ENCODE results near the gene DNAH17. TPM values are rescaled to one million over a fixed set of nuclear protein-coding genes. Genes with fewer than 3 reads are reported as not detected.

DNAH17 gene
- total RNA-seq, 1 donor from 2014 or later: 2.0 TPM

DNA sequence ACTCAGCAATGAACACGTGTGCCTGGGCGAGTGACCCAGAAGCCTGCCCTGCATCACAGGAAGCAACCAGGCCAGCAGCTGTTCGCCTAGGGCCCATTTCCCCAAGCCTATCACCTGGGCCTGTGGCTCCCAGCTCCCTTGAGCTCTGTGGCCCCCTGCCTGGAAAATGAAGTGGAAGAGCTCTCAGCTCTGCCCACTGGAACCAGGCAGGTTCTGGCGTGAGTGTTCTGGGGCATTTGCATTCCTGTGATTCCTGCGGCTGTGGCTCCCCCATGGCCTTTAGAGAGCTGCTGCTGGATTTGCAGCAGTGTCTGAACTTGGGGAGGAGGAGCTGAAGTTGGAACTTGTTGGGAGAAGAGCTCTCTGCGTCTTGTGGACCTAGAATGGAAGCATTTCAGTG lies 175.9 kb downstream of the DNAH17 start:
- Histone ChIP-seq H3K9me3 (no peaks in the 10 kb centered on the region), H3K4me1 (no peaks in the 10 kb centered on the region), H3K27me3 (no peaks in the 10 kb centered on the region), H3K4me3 (no peak overlapping the region), H3K36me3 (peaks cover 0 to 71% of the 10 kb centered on the region in 2 donors), H3K27ac (no peak overlapping the region)
- DNase-seq (ENCODE audit: extremely low spot score in 2 of 2): no peak
- intact Hi-C loops (cut with DNase I): no loop called here
- TF ChIP-seq, protein P1, sequence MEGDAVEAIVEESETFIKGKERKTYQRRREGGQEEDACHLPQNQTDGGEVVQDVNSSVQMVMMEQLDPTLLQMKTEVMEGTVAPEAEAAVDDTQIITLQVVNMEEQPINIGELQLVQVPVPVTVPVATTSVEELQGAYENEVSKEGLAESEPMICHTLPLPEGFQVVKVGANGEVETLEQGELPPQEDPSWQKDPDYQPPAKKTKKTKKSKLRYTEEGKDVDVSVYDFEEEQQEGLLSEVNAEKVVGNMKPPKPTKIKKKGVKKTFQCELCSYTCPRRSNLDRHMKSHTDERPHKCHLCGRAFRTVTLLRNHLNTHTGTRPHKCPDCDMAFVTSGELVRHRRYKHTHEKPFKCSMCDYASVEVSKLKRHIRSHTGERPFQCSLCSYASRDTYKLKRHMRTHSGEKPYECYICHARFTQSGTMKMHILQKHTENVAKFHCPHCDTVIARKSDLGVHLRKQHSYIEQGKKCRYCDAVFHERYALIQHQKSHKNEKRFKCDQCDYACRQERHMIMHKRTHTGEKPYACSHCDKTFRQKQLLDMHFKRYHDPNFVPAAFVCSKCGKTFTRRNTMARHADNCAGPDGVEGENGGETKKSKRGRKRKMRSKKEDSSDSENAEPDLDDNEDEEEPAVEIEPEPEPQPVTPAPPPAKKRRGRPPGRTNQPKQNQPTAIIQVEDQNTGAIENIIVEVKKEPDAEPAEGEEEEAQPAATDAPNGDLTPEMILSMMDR (IDR thresholded peaks at IDR 0.05): no peak
- TF ChIP-seq POLR2AphosphoS5 (IDR thresholded peaks at IDR 0.05; ENCODE audit: insufficient read depth in 1 of 2, low read depth in 1 of 2) (no peak), POLR2A (IDR thresholded peaks at IDR 0.05) (no peak)

DNA sequence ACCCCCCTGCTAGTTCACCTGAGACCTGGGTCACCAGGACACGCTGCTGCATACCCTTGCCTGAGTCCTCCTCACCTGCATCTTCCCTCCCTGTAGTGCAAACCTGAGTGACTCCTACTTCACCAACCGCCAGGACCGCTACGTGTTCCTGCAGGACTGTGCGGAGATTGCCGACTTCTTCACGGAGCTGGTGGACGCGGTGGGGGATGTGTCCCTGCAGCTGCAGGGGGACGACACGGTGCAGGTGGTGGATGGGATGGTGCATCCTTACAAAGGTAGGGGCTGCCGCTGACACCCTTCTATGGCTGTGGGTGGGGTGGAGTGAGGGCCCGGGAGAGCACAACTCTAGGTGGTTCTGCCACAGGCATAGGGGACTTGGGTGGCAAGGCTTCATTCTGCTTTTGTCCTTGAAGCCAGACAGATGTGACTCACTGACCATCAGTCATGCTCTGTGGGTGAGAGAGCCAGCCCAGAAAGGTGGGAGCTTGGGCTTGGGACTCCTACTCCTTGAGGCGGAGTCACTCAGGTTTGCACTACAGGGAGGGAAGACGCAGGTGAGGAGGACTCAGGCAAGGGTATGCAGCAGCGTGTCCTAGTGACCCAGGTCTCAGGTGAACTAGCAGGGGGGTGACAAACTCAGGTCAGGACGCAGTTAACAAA lies 176.5 kb downstream of the DNAH17 start:
- H3K9me3 ChIP-seq: no peaks in the 10 kb centered on the region
- H3K27me3 ChIP-seq: no peaks in the 10 kb centered on the region
- no peak overlapping the region for H3K27ac ChIP-seq
- DNase-seq (ENCODE audit: extremely low spot score in 2 of 2): no peak
- no peak for TF ChIP-seq POLR2A (IDR thresholded peaks at IDR 0.05)
- intact Hi-C loops (cut with DNase I): no loop called here
- H3K4me3 ChIP-seq: no peak overlapping the region
- H3K36me3 ChIP-seq: peaks cover 0 to 70% of the 10 kb centered on the region in 2 donors
- no peaks in the 10 kb centered on the region for H3K4me1 ChIP-seq

DNA sequence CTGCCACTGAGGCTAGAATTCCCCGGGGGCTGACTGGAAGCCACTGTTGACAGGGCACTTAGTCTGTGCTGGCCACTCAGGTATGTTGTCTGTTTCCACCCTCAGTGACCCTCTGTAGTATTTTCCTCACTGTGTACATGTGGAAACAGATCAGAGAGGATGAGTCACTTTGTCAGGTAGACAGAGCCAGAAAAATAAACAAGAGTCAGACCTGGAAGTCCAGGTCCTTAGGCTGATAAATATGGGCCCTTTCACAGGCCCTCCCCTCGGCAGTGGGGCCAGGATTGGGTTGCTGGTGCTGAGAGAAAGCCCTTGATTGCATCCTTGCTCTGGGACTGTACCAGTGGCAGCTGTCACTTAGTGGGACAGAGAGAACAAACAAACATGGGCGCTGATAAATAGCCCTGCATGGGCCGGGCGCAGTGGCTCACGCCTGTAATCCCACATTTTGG lies 177.5 kb downstream of the DNAH17 start:
- no peak for DNase-seq (ENCODE audit: extremely low spot score in 2 of 2)
- no peaks in the 10 kb centered on the region for H3K27me3 ChIP-seq
- TF ChIP-seq POLR2A (IDR thresholded peaks at IDR 0.05): no peak
- TF ChIP-seq, protein P1 (IDR thresholded peaks at IDR 0.05): no peak
- no peak for TF ChIP-seq POLR2AphosphoS5 (IDR thresholded peaks at IDR 0.05; ENCODE audit: insufficient read depth in 1 of 2, low read depth in 1 of 2)
- H3K27ac ChIP-seq: no peak overlapping the region
- intact Hi-C loops (cut with DNase I): no loop called here
- no peaks in the 10 kb centered on the region for H3K9me3 ChIP-seq
- H3K36me3 ChIP-seq: peaks cover 0 to 62% of the 10 kb centered on the region in 2 donors
- H3K4me3 ChIP-seq: no peak overlapping the region
- no peaks in the 10 kb centered on the region for H3K4me1 ChIP-seq

DNA sequence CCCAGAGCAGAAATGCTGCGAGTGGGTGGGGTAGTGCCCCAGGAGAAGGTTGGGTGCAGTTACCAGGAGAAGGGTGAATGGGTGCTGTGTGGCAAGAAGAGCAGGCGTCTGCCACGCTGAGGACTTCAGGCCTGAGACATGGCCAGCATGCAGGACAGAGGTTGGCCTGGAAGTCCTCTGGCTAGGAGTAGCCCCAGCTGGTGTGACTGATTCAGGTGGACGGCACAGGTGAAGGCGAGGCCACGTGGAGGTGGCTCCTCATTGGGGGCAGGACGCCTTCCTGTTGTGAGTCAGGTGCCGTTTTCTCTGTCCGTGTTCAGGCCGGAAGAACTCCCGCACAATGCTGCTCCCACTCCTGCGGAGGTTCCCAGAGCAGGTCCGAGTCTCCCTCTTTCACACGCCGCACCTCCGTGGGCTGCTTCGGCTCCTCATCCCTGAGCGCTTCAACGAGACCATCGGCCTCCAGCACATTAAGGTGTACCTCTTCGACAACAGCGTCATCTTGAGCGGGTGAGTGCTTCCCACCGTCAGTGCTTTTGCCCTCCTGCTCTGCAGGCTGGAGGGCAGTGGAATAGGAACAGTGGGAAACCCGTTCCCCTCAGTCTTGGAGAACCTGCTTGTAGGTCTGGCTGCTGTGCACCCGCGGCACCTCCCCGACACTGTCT lies 178.0 kb downstream of the DNAH17 start:
- no peak overlapping the region for H3K4me3 ChIP-seq
- no peaks in the 10 kb centered on the region for H3K9me3 ChIP-seq
- no peak overlapping the region for H3K27ac ChIP-seq
- intact Hi-C loops (cut with DNase I): no loop called here
- TF ChIP-seq POLR2AphosphoS5 (IDR thresholded peaks at IDR 0.05; ENCODE audit: insufficient read depth in 1 of 2, low read depth in 1 of 2) (no peak), POLR2A (IDR thresholded peaks at IDR 0.05) (no peak)
- TF ChIP-seq, protein P1 (IDR thresholded peaks at IDR 0.05): no peak
- H3K36me3 ChIP-seq: peaks cover 0 to 56% of the 10 kb centered on the region in 2 donors
- DNase-seq (ENCODE audit: extremely low spot score in 2 of 2): no peak
- H3K27me3 ChIP-seq: no peaks in the 10 kb centered on the region
- H3K4me1 ChIP-seq: no peaks in the 10 kb centered on the region

DNA sequence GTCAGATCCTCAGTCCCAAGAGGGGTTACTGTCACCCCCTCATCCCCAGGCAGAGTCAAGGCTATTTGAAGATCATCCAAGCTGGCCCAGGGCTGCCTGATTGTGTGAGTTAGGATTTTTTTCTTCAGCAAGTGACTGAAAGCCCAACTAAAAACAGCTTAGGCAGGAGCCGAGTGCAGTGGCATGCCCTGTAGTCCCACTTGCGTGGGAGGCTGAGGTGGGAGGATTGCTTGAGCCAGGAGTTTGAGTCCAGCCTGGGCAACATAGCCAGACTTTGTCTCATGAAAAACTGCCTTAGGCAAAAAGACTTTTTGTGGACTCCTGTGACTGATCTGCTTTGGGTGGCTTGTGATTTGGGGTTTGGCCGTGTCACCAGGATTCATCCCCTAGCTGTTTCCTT lies 178.8 kb downstream of the DNAH17 start:
- Histone ChIP-seq H3K27ac (no peak overlapping the region), H3K4me1 (no peaks in the 10 kb centered on the region), H3K36me3 (peaks cover 0 to 51% of the 10 kb centered on the region in 2 donors), H3K27me3 (no peaks in the 10 kb centered on the region), H3K9me3 (no peaks in the 10 kb centered on the region), H3K4me3 (no peak overlapping the region)
- DNase-seq (ENCODE audit: extremely low spot score in 2 of 2): no peak
- intact Hi-C loops (cut with DNase I): no loop called here
- no peak for TF ChIP-seq POLR2A (IDR thresholded peaks at IDR 0.05)
- no peak for TF ChIP-seq POLR2AphosphoS5 (IDR thresholded peaks at IDR 0.05; ENCODE audit: insufficient read depth in 1 of 2, low read depth in 1 of 2)
- TF ChIP-seq, protein P1 (IDR thresholded peaks at IDR 0.05): no peak

All from vagina (tissue), 2 donors.